GM21381 (cell line): ENCODE results near the gene ELAPOR1.

ENCODE experiments used
- ATAC-seq: cut with Tn5 transposase; IDR thresholded peaks from one replicate; pipeline ENCODE4 v1.9.1; 2021; ENCODE audit warnings: mild to moderate bottlenecking, moderate library complexity; ENCODE audit not compliant: unreplicated experiment

Gene ELAPOR1, protein sequence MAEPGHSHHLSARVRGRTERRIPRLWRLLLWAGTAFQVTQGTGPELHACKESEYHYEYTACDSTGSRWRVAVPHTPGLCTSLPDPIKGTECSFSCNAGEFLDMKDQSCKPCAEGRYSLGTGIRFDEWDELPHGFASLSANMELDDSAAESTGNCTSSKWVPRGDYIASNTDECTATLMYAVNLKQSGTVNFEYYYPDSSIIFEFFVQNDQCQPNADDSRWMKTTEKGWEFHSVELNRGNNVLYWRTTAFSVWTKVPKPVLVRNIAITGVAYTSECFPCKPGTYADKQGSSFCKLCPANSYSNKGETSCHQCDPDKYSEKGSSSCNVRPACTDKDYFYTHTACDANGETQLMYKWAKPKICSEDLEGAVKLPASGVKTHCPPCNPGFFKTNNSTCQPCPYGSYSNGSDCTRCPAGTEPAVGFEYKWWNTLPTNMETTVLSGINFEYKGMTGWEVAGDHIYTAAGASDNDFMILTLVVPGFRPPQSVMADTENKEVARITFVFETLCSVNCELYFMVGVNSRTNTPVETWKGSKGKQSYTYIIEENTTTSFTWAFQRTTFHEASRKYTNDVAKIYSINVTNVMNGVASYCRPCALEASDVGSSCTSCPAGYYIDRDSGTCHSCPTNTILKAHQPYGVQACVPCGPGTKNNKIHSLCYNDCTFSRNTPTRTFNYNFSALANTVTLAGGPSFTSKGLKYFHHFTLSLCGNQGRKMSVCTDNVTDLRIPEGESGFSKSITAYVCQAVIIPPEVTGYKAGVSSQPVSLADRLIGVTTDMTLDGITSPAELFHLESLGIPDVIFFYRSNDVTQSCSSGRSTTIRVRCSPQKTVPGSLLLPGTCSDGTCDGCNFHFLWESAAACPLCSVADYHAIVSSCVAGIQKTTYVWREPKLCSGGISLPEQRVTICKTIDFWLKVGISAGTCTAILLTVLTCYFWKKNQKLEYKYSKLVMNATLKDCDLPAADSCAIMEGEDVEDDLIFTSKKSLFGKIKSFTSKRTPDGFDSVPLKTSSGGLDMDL

GRCh38 chr1:109113590-109114341 is at the start of gene ELAPOR1:
TSS of gene ELAPOR1 (plus strand) at chr1:109114115. CDS start at chr1:109114184, 69 bp downstream.
- ATAC-seq, result peak; percentile 61

- no peak for ATAC-seq
Measured at GRCh38 chr1:109065137-109065536, 48.8 kb upstream of the ELAPOR1 start.

- ATAC-seq, result no peak
Measured at GRCh38 chr1:109067883-109068282, 46.0 kb upstream of the ELAPOR1 start.

- no peak for ATAC-seq
Measured at GRCh38 chr1:109069294-109069693, 44.6 kb upstream of the ELAPOR1 start.

- ATAC-seq, result peak; percentile 100
Measured at GRCh38 chr1:109075531-109076490, 38.1 kb upstream of the ELAPOR1 start, which contains the start of gene TAF13. TSS of gene TAF13 (minus strand) at chr1:109076003. CDS start at chr1:109075947, 56 bp downstream.

DNA sequence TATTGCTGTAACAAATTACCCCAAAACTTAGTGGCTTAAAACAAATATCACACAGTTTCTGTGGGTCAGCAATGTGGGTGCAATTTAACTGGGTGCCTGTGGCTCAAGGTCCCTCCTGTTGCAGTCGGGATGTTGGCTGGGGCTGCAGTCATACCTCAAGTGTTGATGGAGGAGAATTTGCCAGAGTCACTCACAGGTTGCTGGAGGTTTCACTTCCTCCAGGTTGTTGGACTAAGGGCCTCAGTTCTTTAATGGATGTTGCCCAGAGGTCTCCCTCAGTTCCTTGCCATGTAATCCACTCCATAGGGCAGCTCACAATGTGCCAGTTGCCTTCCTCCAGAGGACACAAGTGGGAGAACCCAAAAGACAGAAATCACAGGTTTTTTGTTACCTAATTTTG is 35.6 kb upstream of the ELAPOR1 start:
- no peak for ATAC-seq

- ATAC-seq, result no peak
Measured at GRCh38 chr1:109079240-109079622, 34.7 kb upstream of the ELAPOR1 start.

DNA sequence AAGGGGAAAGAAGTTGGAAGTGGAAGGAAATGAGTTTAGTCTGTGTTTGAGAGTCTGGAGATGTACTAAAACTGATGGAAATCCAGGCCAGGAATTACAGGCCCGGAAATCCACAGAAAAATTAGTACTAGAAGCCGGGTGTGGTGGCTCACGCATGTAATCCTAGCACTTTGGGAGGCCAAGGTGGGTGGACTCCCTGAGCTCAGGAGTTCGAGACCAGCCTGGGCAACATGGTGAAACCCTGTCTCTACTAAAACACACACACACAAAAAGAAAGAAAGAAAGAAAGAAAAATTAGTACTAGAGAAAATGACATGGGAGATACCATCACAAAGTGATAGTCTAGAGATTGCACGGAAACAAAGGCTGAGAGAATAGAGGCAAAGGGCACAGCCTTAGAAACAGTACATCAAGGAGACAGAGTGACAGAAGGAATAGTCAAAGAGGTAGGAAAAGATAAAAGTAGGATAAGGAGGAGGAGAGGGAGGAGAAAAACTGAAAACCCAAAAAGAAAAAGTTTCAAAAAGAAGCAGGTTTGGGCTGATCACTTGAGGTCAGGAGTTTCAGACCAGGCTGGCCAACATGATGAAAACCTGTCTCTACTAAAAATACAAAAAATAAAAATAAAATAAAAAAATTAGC is 33.4 kb upstream of the ELAPOR1 start:
- ATAC-seq, result no peak

- no peak for ATAC-seq
Measured at GRCh38 chr1:109083501-109083900, 30.4 kb upstream of the ELAPOR1 start.

- ATAC-seq, result no peak
Measured at GRCh38 chr1:109083923-109084322, 30.0 kb upstream of the ELAPOR1 start.

DNA sequence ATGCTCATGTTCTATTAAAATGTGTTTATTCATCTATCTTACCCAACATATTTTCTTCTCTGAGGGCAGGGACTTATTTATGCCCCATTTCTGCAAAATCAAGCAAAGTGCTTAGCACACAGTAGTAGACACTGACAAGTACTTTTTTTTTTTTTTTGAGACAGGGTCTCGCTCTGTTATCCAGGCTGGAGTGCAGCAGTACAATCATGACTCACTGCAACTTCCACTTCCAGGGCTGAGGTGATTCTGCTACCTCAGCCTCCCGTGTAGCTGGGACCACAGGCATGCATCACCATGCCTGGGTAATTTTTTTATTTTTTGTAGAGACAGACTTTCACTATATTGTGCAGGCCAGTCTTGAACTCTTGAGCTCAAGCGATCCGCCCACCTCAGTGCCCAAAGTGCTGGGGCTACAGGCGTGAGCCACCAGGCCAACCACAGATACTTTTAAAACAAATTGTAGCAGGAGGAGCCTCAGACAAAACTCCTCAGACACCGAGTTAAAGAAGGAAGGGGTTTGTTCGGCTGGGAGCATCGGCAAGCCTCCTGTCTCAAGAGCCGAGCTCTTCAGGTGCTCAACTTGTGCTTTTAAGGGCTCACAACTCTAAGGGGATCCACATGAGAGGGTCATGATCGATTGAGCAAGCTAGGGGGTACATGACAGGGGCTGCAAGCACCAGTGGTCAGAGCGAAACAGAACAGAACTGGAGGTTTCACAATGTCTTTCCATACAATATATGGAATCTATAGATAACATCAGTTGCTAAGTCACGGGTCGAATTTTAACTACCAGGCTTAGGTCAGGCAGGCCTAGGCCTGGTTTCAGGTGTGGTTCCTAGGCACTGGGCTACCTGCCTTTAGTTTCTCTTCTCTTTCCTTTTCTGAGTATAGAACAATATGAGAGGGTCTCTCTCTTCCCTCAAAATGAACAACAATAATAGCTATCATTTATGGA is 29.1 kb upstream of the ELAPOR1 start:
- no peak for ATAC-seq

DNA sequence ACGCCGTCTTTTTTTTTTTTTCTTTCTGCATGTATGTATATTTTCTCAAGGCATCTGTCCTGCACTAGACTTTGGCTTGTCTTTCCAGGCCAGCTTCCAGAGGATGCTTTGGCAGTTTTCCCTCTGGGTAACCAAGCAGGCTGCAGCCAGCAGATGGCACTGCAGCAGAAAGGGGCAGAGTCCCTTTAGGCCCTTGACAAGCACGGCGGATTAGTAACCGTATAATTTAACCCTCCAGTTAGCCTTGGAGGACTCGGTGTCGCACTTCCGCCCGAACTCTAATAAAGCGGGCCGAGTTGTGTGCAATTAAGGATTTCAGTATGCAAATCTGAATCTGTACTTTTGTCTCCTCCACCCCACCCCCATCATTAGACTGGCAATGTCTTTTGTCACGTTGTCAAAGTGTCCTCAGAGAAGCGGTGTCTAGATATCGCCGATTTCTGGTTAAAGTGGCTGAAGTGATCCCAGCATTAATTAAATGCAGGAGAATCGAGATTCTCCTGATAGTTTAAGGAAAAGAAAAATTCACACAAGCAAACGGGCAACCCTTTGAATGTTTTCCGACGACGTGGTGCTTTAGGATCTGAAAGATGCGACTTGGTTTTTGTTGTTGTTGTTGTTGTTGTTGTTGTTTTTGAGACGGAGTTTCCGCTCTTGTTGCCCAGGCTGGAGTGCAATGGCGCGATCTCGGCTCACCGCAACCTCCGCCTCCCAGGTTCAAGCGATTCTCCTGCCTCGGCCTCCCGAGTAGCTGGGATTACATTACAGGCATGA is 24.5 kb upstream of the ELAPOR1 start:
- no peak for ATAC-seq

DNA sequence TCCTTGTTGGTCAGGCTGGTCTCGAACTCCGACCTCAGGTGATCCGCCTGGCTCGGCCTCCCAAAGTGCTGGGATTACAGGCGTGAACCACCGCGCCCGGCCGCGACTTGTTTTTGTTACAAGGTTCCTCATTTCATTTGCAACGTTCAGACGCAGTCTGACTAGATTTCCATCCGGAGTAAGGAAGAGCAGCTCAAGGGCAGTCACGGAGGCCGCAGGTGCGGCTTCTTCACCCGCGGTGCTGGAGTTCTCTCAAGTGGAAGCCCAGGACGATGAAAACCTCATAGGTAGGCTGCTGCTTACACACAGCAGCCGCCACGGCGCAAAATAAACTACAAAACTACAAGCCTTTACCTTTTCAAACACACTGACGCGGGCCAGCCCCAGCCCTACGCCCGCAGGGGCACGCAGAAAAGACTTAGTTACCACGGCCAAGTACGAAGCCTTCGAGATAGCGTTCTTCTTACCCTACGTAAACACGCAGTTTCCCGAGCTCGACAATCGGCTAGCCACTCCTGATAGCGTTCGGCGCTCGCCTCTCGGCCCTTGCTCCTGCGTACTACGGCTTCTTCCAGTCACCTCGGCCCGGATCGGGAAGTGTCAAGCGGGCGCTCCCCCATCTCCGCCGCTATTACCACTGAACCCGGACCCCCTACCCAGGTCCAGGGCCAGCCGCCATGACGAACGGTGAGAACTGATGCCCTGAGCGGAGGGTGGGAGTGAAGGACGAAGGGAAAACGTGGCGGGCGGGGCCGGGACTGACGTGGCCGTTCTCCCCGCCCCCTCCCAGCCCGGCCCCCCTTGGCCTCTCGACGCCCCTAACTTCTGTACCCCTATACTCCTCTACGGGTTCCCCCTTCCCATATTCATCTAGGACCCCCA is 23.5 kb upstream of the ELAPOR1 start, which contains the start of gene TMEM167B:
TSS of gene TMEM167B (plus strand) at position 569 of the 882 bp plus-strand sequence. CDS start at position 678, 109 bp downstream.
- peak; percentile 95 for ATAC-seq

GRCh38 chr1:109091078-109091838 is 22.7 kb upstream of the ELAPOR1 start:
- ATAC-seq, result peak; percentile 34

- ATAC-seq, result no peak
Measured at GRCh38 chr1:109091839-109092193, 22.1 kb upstream of the ELAPOR1 start.
